Vagina (tissue), 2 donors: ENCODE data around the gene PLAGL2.

Experiments
- CTCF ChIP-seq, 3 experiments: fragments of 450-650 bp in 2 of 3; fragments of 200-600 bp in 1 of 3; sonication (generic) in 1 of 3; IDR thresholded peaks; one replicate each; pipeline ENCODE4 v1.5.1; 2017 to 2019; ENCODE audit warnings: antibody characterized with exemption in 3 of 3, mild to moderate bottlenecking in 2 of 3, moderate library complexity in 2 of 3
- POLR2A ChIP-seq, 2 donors: fragments of 450-650 bp; IDR thresholded peaks; one replicate each; pipeline ENCODE4 v1.6.1; 2017; ENCODE audit warnings: antibody characterized with exemption in 2 of 2, mild to moderate bottlenecking in 2 of 2, moderate library complexity in 2 of 2
- POLR2AphosphoS5 ChIP-seq, 2 donors: sonication (generic); formaldehyde crosslinking; IDR thresholded peaks; one replicate each; pipeline ENCODE4 v1.9.0; 2017; ENCODE audit warnings: antibody characterized with exemption in 2 of 2, mild to moderate bottlenecking in 2 of 2, low read depth in 1 of 2; ENCODE audit not compliant: insufficient read depth in 1 of 2

- TF ChIP-seq CTCF (IDR thresholded peaks at IDR 0.05): no peak
- peak in 1 of 2 donors; percentile 48 for TF ChIP-seq POLR2A (IDR thresholded peaks at IDR 0.05)
- TF ChIP-seq POLR2AphosphoS5 (IDR thresholded peaks at IDR 0.05; ENCODE audit: insufficient read depth in 1 of 2, low read depth in 1 of 2): peak in 1 of 2 donors; percentile 60
Observed at GRCh38 chr20:32207626-32208498, at the start of gene PLAGL2, which contains the start of gene POFUT1.
